AG04450 (cell line): ENCODE measurements around the gene ENTREP3. TPM values are rescaled to one million over a fixed set of nuclear protein-coding genes. Genes with fewer than 3 reads are reported as not detected.
"Not testable (repeated sequence)": the region's sequence is repeated elsewhere in the genome, so short reads cannot be mapped to it uniquely, and the experiment has no call there.

Experiments used
- CTCF ChIA-PET: fragments of 300-600, 350-600 bp; formaldehyde crosslinking; extraction: SDS; loops from one replicate; lab custom pipeline; 2022; ENCODE audit warnings: antibody characterized with exemption, inconsistent platforms; lab: Charles Lee
- POLR2A ChIA-PET: fragments of 350-600 bp; formaldehyde crosslinking; extraction: SDS; loops from one replicate; lab custom pipeline; 2021; ENCODE audit warnings: antibody characterized with exemption, inconsistent platforms; lab: Yijun Ruan, JAX
- DNase-seq: peaks from one replicate; pipeline ENCODE4 v3.0.0-alpha.2; 2011; ENCODE audit warnings: low read depth, low spot score
- H3K27ac ChIP-seq: one replicate; pipeline ENCODE4 v1.5.1; 2012; ENCODE audit warnings: low read depth, low read length, control low read depth
- H3K27me3 ChIP-seq: one replicate; pipeline ENCODE4 v1.6.0; 2012; ENCODE audit warnings: low read length; ENCODE audit not compliant: control insufficient read depth, insufficient read depth
- H3K4me3 ChIP-seq: 2 replicates; pipeline ENCODE4 v1.5.1; 2011; ENCODE audit warnings: mild to moderate bottlenecking, low read depth, low read length, control low read depth
- H3K9me3 ChIP-seq: 2 replicates; pipeline ENCODE4 v1.5.1; 2012; ENCODE audit warnings: low read length; ENCODE audit not compliant: control insufficient read depth, insufficient read depth
- CTCF ChIP-seq: IDR thresholded peaks from 2 replicates; pipeline ENCODE4 v1.5.1; 2011; ENCODE audit warnings: low read depth, low read length, control low read depth, inconsistent platforms
- polyA plus RNA-seq: library from polyadenylated mRNA; depleted of rRNA; stranded (reverse); fragments of >200 nt; gene quantifications from 2 replicates; pipeline ENCODE4 v1.2.3, GENCODE V29; 2011

Gene ENTREP3
- polyA plus RNA-seq, 1 experiment, result 10.2 TPM

DNA sequence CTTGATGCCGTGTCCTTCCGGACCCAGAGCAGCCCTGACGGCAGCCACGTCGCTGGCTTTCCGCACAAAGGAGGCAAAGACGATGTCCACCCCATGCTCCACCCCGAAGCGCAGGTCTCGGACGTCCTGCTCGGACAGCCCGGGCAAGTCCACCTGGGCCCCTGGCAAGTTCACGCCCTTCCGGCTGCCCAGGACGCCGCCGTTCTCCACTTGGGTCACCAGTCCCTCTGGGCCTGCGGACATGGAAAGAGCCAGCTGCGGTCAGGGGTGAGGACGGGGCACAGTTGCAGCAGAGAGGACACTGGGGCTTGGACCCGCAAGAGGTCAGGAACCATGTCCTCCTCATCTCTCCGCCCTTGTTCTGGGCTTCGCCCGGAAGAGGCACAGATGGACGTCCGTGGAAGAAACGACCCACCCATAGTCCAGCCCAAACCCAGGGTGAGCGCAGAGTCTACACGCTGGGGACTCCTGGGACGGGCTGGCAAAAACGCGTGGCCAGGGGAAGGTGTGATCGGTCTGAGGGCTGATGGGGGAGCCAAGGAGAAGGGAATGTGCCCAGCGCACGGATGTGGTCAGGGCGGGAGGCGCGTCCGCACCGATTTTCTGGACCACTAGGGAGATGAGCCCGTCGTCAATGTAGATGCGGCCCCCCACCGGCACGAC is 39.4 kb upstream of the ENTREP3 start:
- no peak overlapping the region for H3K27ac ChIP-seq
- DNase-seq, result no peak
- CTCF ChIA-PET, result interaction anchor here (0.8 kb wide), 1 partner anchor 101 kb away, joined by 3 read pairs; no protein-coding TSS in a partner anchor
- no peak for TF ChIP-seq CTCF
- H3K27me3 ChIP-seq, result peaks cover 56% of the 10 kb centered on the region
- POLR2A ChIA-PET, result no interaction called here
- no peak overlapping the region for H3K4me3 ChIP-seq
- no peaks in the 10 kb centered on the region; the same call in 1 of the 2 replicates for H3K9me3 ChIP-seq

- TF ChIP-seq CTCF, result no peak
- DNase-seq, result no peak
- Histone ChIP-seq H3K9me3 (no peaks in the 10 kb centered on the region; the same call in 1 of the 2 replicates), H3K27me3 (peaks cover 56% of the 10 kb centered on the region), H3K27ac (no peak overlapping the region), H3K4me3 (no peak overlapping the region)
- CTCF ChIA-PET, result interaction anchor here (1.8 kb wide), 1 partner anchor 42 kb away, joined by 8 read pairs; no protein-coding TSS in a partner anchor
- POLR2A ChIA-PET, result no interaction called here
These were observed 37.9 kb upstream of the ENTREP3 start for GRCh38 chr1:155293086-155293749.

DNA sequence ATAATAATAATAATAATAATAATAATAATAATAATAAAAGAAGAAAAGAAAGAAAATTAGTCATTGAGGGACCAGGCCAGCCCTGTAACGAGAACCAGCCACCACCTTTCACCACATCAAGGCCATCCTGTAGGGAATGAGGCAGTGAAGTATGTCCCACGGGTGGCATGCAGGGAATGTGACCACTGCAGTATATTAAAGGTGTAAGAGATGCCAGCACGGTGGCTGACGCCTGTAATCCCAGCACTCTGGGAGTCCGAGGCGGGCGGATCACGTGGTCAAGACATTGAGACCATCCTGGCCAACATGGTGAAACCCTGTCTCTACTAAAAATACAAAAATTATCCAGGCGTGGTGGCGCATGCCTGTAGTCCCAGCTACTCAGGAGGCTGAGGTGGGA is 35.7 kb upstream of the ENTREP3 start:
- CTCF ChIA-PET, H3K27ac ChIP-seq, DNase-seq, H3K4me3 ChIP-seq, H3K9me3 ChIP-seq, POLR2A ChIA-PET: not testable (repeated sequence)
- H3K27me3 ChIP-seq, result peaks cover 39% of the 10 kb centered on the region

DNA sequence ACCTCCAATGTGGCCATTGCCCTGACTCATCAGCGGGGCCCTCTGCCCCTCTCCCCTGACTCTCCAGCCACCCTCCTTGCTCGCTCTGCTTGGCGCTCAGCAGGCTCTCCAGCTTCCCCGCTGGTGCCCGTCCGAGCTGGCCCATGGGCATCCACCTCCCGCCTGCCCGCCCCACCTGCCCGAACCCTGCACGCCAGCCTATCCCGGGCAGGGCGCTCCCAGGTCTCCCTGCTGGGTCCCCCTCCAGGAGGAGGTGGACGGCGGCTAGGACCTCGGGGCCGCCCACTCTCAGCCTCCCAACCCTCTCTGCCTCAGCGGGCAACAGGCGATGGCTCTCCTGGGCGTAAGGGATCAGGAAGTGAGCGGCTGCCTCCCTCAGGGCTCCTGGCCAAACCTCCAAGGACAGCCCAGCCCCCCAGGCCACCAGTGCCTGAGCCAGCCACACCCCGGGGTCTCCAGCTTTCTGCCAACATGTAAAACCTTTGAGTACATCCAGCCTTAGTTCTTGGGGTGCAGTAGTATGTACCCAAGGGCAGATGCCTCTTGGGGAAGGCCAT is 32.8 kb upstream of the ENTREP3 start:
- Histone ChIP-seq H3K27ac (no peak overlapping the region), H3K4me3 (no peak overlapping the region), H3K9me3 (no peaks in the 10 kb centered on the region), H3K27me3 (peaks cover 14% of the 10 kb centered on the region)
- no peak for TF ChIP-seq CTCF
- DNase-seq, result no peak
- POLR2A ChIA-PET, result interaction anchor here (0.5 kb wide), 1 partner anchor 15 kb away, joined by 3 read pairs; the partner anchor contains the start of gene CLK2
- CTCF ChIA-PET, result no interaction called here

DNA sequence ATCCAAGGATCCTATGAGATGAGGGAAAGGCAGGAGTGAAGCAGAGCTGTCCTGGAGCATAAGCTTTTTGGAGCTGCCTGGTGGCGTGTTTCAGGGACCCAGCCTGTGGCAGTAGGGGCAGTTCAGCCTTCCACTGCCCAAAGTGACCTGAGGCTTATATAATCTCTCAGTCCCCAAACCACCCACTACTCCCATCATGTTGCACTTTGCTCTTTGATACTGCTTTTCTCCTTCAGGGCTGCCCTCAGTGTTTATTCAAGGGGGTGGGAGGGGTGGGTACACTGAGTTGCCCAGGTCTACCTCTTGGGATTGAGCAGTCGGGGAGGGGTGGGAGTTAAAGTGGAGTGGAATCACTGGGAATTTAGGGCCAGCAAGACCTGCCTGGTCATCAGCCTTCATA is 31.3 kb upstream of the ENTREP3 start:
- H3K27ac ChIP-seq, result no peak overlapping the region
- no peaks in the 10 kb centered on the region for H3K9me3 ChIP-seq
- no peak for TF ChIP-seq CTCF
- POLR2A ChIA-PET, result no interaction called here
- CTCF ChIA-PET, result interaction anchor here (0.6 kb wide), 1 partner anchor 10 kb away, joined by 3 read pairs; no protein-coding TSS in a partner anchor
- no peak overlapping the region for H3K4me3 ChIP-seq
- DNase-seq, result no peak
- H3K27me3 ChIP-seq, result peaks cover 3% of the 10 kb centered on the region
